IMR-90 (cell line): Measurements from ENCODE around the gene SIPA1L3.

Experiments used
- CHD1 ChIP-seq: IDR thresholded peaks from 2 replicates; pipeline ENCODE4 v1.6.1; 2012; ENCODE audit warnings: low read depth, low read length, improper control_type of control experiment
- FOS ChIP-seq: fragments of 150-350 bp; IDR thresholded peaks from 2 replicates; pipeline ENCODE4 v1.6.1; 2016; ENCODE audit warnings: low read depth, low read length
- MXI1 ChIP-seq: IDR thresholded peaks from 2 replicates; pipeline ENCODE4 v1.6.1; 2012; ENCODE audit warnings: low read depth, mild to moderate bottlenecking, low read length, moderate library complexity, borderline replicate concordance
- POLR2A ChIP-seq: IDR thresholded peaks from 2 replicates; pipeline ENCODE4 v1.6.1; 2012; ENCODE audit warnings: mild to moderate bottlenecking, low read depth, low read length
- RCOR1 ChIP-seq: IDR thresholded peaks from 2 replicates; pipeline ENCODE4 v1.6.1; 2012; ENCODE audit warnings: mild to moderate bottlenecking, low read length, improper control_type of control experiment; ENCODE audit not compliant: insufficient replicate concordance
- RFX5 ChIP-seq: IDR thresholded peaks from 2 replicates; pipeline ENCODE4 v1.8.0; 2012; ENCODE audit warnings: low read depth, mild to moderate bottlenecking, low read length, moderate library complexity
- TF ChIP-seq, protein P1 (sequence below): conservative IDR thresholded peaks from 2 replicates; pipeline ENCODE4 v1.5.1; 2012; ENCODE audit warnings: mild to moderate bottlenecking, low read depth, low read length, improper control_type of control experiment

DNA sequence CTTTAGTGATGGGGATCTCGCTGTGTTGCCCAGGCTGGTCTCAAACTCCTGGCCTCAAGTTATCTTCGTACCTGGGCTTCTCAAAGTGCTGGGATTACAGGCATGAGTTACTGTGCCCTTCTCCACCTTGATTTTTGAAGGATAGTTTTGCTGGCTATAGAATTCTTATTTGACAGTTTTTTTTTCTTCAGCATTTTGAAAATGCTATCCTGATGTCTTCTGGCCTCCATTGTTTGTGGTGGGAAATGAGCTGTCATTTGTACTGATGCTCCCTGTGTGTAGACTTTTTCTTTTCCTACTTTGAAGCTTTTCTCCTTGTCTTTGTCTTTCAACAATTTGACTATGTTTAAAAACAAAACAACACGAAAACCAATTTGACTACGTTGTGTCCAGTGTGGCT lies 54.2 kb downstream of the SIPA1L3 start:
- TF ChIP-seq FOS (no peak), POLR2A (no peak), RFX5 (no peak), MXI1 (no peak), CHD1 (no peak), RCOR1 (no peak)
- TF ChIP-seq, protein P1, sequence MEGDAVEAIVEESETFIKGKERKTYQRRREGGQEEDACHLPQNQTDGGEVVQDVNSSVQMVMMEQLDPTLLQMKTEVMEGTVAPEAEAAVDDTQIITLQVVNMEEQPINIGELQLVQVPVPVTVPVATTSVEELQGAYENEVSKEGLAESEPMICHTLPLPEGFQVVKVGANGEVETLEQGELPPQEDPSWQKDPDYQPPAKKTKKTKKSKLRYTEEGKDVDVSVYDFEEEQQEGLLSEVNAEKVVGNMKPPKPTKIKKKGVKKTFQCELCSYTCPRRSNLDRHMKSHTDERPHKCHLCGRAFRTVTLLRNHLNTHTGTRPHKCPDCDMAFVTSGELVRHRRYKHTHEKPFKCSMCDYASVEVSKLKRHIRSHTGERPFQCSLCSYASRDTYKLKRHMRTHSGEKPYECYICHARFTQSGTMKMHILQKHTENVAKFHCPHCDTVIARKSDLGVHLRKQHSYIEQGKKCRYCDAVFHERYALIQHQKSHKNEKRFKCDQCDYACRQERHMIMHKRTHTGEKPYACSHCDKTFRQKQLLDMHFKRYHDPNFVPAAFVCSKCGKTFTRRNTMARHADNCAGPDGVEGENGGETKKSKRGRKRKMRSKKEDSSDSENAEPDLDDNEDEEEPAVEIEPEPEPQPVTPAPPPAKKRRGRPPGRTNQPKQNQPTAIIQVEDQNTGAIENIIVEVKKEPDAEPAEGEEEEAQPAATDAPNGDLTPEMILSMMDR: no peak
